CD1c-positive myeloid dendritic cell (primary cell): ENCODE measurements around the gene SNRPA1.
"Not testable (repeated sequence)": the region's sequence is repeated elsewhere in the genome, so short reads cannot be mapped to it uniquely, and the experiment has no call there.

Experiments used
- DNase-seq: peaks from one replicate; pipeline ENCODE4 v3.0.0-alpha.2; 2016; ENCODE audit errors: extremely low spot score

The SNRPA1 gene

DNA sequence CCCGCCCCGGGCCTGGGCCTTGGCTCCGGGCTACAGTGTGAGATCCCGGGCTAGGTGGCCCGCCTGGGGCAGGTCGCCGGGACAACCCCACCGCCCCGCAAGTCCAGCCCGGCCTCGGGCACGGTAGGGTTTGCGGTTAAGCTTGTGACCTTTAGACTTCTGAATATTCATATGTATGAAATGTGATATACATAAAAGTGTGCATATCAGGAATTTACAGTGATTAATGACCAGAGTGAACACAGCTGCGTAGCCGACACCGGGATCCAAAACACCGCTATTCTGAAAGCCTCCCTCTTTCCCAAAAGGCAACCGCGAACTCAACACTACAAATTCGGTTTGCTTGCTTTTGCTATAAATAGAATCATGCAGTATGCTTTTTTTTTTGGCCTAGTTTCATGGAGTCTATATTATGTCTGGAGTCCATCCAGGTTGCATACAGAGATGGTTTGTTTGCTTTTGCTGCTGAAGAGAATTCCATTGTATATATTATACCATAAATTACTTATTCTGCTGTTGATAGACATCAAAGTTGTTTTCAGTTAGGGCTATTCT is 636 bp upstream of the SNRPA1 start:
- no peak for DNase-seq

DNA sequence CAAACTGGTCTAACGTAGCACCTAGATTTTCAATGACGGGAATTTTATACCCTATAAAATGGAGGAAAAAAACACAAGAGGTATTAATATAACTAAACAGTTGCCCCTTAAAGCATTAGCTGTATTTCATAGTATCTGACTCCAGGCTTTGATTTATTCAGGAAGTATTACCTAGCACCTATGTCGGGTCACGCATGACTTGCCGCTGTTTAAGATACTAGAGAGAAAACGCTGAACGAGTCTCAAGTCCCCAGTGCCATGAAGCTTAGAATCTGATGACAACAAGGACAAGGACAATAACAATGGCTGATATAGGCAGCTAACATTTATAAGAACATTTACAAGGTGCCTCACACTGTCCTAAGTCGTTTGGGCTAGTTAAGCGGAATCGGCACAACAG is 1.9 kb downstream of the SNRPA1 start:
- DNase-seq: no peak

DNA sequence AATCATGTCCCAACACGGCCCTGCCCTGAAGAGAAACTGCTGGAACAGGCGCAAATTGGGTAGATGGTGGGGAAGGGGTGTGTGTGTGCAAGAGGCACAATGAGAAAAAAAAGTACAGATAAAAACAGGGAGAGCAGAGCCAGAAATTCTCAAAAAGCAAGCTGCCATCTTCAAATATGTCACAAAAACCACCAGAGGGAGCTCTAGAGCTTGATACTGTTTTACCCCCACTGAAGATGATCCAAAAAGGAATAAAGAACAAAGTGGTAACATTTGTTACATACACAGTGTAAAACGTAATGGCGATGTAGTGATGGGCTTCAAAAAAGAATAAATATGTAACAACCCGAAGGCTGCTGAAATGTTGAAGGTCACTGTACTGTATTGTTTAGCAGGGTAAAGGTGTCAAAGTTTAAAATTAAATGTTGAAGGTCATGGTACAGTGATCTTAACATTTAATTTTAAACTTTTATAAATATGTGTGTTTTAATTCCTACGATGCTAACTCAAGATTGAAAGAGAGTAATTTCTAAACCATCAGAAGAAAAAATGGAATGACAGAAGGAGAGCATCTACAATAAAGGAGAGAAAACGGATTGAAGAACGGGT is 6.0 kb downstream of the SNRPA1 start:
- DNase-seq: peak; percentile 75

DNA sequence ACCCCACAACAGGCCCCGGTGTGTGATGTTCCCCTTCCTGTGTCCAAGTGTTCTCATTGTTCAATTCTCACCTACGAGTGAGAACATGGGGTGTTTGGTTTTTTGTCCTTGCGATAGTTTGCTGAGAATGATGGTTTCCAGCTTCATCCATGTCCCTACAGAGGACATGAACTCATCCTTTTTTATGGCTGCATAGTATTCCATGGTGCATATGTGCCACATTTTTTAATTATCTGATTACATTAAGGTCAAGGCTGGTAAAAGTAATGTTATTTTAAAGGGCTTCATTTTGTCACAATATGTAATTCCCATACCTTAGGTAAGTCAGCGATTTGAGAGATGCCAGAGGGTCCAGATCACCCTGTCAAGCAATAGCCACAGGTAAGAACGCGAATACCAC is 7.7 kb downstream of the SNRPA1 start:
- DNase-seq: not testable (repeated sequence)

DNA sequence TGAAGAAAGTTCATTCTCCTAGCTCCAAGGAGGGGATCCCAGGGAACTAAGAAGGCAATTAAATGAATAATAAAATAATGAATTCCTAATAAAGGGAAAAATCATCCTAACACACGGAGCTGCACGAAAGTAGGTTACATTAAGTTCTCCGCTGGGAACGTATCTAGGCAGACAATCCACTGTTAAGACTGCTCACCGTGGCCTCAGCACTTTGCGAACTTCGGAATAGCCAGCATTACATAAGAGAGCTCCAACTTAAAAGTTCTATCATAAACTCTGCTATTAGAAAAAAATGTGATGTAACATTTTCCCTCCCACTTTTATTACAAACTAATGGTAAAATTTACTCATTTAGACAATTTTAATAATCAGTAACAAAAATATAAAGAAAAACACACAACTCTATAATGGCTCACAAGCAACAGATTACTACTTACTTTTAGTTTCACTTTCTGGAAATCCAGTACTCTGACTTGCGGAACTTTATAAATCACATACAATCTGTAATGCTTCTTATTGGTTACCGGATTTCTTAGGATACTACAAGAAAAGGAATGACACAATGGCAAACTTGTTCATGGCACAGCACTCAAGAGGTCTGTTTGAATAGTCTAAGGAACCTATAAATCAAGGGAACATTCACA is 8.5 kb downstream of the SNRPA1 start:
- no peak for DNase-seq

DNA sequence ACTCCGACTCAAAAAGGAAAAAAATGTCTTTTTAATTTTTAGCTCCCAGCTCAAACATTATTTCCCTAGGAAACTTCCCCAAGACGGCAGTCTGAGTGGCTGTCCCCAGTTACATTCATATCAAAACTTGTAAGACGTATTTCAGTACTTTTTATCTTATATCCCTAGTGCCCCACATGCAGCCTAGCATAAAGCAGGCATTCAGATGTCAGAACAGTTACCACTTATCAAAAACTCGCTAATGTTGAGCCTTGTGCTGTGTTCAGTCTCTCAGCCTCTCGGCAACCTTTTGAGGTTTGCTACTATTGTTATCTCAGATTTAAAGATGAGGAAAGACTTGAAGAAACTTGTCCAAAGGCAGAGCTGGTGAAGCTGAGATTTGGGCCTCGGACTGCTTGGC is 11.1 kb downstream of the SNRPA1 start:
- DNase-seq: no peak

DNA sequence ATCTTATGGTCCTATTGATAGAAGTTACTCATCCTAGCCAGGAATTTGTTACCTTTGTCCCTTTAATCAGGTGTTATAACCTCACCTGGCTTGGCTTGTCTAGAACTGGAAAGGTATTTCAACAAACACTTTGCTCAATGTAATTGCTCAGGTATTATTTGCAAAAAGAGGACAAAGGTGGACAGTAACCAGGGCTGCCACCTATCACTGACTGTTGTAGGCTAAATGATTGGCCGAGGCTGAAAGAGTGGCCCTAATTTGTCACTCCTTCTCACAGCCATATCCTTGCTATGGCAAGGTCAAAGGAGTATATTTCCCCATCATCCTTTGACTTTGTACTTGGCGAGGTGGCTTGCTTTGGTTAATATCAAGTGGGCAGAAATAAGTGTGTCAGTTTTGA is 15.0 kb downstream of the SNRPA1 start:
- no peak for DNase-seq

DNA sequence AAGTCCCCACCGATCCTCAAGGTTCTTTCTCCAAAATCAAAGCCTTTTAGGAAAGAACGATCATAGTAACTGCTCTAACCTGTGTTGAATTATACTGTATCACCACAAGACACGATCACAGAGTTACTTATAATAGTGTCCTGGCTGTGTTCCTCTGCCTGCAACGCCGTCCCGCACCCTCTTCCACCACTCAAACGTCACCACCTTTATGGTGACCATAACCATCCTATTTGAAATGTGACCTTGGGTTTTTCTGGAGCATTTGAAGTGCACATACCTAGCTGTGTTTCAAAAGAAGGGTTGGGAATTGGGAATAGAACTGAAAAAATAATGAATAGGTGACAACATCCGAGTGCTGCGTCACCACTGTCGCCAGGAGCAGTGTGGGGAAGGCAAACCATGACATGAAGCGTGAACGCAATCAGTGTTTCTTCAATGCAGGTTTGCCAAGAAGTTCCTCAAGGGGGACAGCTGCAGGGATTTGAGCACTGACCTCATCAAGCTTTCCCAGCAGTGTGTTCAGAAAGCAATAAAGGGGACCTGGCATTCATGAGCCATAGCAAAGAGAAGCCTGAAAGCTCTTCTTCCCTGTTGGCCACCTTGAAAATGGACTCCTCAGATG is 17.0 kb downstream of the SNRPA1 start:
- no peak for DNase-seq

DNA sequence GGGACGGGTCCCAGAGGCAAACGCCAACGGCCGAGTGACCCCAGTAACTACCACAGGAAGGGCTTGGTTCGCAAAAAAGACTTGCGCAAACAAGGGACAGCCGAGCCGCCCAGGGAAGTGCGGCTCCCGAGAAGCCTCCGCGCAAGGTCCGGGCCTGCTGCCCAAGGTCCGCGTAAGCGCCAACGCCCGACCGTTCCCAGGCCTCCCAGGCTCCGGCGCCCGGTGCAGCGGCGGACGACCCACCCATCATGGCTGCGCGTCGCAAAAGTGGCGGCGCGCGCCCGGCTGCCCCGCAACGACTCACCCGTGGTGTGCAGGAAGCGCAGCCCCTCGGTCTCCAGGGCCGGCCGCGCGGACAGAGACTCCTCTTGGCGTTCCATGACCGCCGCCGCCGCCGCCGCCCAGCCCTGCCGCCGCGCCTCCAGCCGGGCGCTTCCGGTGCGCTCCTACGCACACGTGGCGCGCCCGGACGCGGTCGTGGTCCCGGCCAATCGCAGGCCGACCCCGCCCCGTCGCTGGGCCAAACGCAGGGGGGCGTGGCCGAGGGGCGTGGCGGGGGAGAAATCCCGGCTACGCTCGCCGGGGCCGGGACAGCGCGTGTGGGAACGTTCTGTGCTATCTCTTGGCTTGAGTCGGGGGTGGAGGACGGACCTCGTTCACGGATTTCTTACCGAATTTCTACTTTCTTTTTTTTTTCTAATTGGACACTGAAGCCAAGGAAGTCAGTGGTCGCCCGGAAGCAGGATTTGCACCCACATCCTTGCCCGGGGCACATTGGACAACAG is 17.8 kb downstream of the SNRPA1 start, which contains the start of gene SELENOS:
Gene SELENOS (minus strand): TSS at position 448 of the 785 bp plus-strand sequence. CDS start 68 bp downstream, at position 380.
- peak; percentile 96 for DNase-seq

DNA sequence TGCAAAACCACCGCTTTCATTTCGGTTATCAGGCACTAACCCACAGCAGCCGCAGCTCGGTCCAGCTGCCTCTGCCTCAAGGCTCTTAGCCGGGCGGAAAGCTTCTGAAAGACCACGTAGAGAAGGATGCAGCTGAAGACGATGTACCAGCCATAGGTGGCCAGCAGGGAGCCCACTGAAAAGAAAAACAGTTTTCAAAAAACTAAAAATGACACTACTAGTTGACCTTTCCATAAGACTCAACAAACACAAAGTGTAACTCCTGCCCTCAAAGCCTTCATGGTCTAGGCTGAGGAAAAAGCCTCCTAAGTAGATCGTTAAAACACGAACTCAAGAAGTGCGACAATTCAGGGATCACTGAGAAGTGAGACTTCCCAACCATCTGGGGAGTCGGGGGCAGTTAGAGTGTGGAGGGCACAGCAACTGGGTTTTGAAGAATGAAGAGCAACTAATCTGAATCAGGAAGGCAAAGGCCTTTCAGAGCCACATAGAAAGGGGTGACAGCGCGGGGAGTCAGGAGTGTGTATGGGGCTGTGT is 18.5 kb downstream of the SNRPA1 start:
- DNase-seq: no peak

DNA sequence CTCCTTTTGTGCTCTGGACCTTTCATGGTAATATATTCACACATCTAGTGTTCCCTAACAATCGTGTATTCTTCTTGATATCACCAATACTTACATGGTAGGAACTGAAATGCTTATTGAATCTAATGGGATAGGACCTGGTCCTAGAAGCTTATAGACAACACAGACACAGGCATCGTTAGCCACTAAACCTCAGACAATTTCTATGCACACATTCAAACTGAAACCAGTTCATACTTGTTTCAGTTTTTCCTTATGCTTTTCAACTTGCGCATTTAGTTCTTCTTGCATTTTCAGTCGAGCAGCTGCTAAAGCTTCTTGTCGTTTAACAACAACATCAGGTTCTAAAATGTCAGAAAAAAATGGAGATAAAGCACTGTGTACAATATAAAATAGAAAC is 20.0 kb downstream of the SNRPA1 start:
- DNase-seq: no peak

DNA sequence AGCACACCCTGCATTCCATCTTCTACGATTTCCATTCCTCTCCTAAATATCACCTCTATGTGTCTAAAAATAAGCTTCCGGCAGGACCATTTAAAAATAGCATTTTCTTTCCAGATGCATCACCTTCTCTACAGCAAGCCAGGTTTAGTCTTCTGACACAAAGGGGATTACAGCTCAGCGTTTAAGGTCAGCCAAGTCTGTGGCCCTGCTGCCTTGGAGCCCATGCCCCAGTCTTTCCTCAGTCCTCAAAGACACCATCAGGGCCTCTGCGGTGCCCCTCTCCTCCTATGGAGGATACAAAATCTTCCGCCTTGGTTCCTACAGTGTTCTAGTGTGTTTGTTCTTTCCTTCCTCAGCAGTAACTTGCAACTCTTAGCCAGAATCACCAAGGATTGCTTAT is 21.5 kb downstream of the SNRPA1 start:
- DNase-seq: no peak

DNA sequence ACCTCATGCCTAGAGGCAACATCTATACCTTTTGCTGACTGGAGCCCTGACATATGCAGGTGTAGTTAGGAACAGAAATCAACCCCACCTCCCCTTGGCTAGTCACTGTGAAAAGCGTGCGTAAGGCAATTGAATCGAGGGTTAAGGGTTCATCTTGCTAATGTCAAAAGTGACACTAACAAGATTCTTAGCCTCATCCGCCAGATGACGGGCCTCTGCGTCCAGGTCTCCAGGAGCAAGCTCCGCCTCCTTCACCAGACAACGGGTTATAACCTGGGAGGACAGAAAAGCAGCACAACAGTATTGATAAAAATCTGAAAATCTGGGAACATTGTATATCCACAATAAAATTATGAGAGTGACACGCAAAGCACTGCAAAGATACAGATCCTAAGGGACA is 22.5 kb downstream of the SNRPA1 start:
- DNase-seq: no peak

DNA sequence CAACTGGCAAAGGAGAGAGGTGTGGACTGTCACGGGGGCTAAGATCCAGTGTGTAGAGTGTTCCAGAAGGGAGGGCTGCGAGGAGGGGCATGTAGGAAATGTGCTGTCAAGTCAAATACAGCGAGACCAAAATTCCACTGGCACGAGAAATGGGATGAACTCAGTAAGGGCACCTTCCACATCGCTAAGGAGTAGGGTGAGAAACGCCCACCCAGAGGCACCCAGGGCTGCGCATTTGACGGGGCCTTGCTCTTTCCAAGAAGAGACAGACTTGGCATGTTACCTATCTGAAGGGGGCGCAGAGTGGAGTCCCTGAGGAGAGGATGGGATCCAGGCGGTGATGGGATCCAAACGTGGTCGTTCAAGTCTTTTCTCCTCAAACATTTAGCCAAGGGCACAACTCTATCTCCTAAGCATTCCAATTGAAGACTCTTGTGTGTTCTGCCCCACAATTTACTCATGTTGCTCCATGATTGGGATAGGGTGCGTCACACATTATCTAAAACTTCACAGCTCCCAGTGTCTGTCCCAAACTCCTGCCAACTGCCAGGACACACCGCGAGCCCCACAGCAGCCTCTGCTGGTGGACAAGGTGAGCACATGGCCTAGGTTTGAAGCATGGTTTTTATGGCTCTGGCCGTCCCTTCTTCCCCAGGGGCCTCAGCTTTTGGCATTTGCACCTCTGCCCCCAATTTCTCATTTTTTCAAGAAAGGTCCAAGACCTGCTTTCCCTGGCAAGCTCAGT is 25.4 kb downstream of the SNRPA1 start:
- DNase-seq: no peak

DNA sequence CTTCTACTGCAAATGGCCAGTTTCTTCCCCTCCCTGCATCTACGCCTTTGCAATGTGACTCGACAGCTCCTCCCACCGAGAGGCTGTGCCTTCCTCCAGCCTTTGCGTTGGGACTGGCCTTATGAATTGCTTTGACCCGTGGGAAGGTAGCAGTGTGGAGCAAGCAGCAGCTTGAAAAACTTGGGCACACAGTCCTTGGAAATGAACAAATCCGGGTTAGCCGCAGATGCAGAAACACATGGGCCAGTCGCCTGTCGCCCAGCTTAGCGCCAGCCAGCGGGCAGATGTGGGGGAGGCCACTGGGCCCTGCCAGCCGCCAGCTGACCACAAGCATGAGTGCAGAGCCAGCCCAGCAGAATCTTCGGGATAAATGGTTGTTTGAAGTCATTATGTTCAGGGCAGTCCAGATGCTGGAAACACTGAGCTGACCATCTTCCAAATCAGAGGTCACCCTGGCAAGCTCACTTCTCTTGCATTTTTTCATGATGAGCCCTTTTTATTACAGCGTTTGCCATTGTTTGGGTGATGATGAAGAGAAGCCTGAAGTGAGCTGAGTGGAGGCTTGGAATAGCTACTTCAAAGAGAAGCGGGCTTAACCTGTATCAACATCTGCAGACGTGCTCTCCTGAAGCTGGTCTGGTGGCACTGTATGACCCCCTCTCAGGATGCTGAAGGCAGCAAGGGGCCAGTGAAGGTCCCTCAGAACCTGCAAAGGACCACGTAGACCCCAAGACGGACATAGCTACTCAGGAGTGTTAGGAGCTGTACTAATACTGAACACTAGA is 27.5 kb downstream of the SNRPA1 start:
- no peak for DNase-seq

DNA sequence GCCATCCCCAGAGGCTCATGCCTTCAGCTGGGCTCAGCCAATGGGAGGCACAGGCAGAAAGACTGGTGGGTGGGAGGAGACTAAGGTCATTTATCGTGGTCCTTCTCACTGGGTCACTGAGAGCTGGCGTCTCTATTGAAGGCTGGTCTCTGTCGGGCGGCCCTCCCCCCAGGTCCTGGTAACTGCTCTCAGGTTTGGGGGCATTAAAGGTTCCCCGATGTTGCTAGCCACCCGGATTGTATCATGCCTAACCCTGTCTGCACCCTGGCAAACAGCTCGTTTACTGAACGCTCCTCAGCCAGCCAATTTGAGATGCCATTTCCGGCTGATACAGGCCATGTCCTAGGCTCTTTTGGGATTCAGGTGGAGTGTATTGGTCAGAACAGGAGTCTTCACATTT is 28.3 kb downstream of the SNRPA1 start:
- DNase-seq: no peak

DNA sequence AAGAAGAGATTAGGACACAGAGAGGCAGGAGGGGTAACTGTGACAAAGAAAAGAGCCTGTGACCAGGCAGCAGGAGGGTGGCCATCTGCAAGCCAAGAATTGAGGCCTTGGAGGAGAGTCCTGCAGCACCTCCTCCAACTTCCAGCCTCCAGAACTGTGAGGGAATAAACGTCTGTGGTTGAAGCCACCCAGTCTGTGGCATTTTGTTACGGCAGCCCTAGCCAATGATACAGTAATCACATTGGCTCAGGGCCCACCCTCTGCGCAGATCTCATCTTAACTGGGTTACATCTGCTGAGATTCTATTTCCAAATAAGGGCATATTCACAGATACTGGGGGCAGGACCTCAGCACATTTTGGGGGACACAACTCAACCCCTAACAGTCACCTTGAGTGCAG is 29.0 kb downstream of the SNRPA1 start:
- DNase-seq: no peak

DNA sequence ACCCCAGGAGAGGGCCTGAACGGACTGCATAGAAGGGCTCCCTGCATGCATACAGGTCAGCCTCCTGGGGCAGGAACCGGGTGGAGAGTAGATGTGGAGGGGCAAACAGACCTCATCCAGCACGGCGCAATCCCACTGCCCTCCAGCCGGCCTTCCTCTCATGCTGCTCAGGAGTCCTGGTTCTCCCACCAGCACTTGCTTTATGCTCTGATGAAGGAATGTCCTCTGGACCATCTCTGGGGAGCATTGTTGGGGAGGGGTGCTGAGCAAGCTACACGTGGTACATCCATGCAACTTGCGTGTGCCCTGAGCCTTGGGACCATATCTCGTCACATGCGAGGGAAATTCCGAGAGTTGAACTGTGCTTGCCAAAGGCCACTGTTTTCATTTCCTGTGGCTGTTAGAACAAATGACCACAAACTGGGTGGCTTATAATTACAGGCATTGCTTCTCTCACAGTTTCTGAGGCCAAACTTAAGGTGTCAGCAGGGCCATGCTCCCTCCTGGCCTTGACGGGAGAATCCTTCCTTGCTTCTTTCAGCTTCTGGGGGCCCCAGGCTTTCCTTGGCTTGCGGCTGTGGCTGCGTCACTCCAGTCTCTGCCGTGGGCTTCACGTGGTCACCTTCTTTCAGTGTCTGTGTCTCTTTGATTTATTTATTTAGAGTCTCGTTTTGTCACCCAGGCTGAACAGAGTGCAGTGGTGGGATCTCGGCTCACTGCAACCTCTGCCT is 30.0 kb downstream of the SNRPA1 start:
- no peak for DNase-seq

DNA sequence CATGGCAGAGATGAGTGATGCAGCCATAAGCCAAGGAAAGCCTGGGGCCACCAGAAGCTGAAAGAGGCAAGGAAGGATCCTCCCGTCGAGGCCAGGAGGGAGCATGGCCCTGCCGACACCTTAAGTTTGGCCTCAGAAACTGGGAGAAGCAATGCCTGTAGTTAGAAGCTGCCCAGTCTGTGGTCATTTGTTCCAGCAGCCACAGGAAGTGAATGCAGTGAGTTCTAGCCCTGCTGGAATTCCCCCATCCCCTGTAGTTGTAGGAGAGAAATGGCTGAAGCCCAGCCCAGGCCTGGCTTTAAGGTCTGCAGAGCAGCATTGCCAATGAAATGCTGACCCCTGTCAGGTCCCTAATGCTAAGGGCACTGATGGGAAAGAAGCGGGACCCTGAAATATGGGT is 31.0 kb downstream of the SNRPA1 start:
- no peak for DNase-seq

DNA sequence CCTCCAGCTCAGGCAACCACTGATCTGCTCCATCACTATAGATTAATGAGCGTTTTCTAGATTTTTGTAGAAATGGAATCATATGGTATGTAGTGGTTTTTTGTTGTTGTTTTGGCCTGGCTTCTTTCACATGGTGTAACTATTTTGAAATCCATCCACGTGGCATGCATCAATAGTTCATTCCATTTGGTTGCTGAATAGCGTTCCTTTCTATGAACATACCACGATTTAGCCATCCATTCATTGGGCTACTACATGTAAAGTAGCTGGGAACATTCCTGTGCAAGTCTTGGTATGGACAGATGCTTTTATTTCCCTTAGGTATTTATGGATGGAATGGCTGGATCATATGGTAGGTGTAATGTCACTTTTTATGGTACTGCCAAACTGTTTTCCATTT is 32.5 kb downstream of the SNRPA1 start:
- DNase-seq: no peak
